NB4 (cell line): ENCODE measurements around the gene CEP43.

Experiments used
- DNase-seq: peaks from one replicate; pipeline ENCODE4 v3.0.0; 2010; ENCODE audit warnings: low read depth
- H3K4me3 ChIP-seq: one replicate; pipeline ENCODE4 v1.5.1; 2011; ENCODE audit warnings: mild to moderate bottlenecking, low read depth, low read length, moderate library complexity
- MYC ChIP-seq: IDR thresholded peaks from 2 replicates; pipeline ENCODE4 v1.6.1; 2011; ENCODE audit warnings: low read depth, low read length
- POLR2A ChIP-seq: IDR thresholded peaks from 2 replicates; pipeline ENCODE4 v1.6.1; 2011; ENCODE audit warnings: mild to moderate bottlenecking; ENCODE audit not compliant: insufficient read length; ENCODE audit errors: extremely low read depth
- TF ChIP-seq, protein P1 (sequence below): IDR thresholded peaks from 2 replicates; pipeline ENCODE4 v1.6.1; 2011; ENCODE audit warnings: low read depth, low read length
- TF ChIP-seq, protein P2 (sequence below): IDR thresholded peaks from one replicate; pipeline ENCODE4 v1.5.1; 2012; ENCODE audit warnings: low read depth, low read length

Gene CEP43

DNA sequence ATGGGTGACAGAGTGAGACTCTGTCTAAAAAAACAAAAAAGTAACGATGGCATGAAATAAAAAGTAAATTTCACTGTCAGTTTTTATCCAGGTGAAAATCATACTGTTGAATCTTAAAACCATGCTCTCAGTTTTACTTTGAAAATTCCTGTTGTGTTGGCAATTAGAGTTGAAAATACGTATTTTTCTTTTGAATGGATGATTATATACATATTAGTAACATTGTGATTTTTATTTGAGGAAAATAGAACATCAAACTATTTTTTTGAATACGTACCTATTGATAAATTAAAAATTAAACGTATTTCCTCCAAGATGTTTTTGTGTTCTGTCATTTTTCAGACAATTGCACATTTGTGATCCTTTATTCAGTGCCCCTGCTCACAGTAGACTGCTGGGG, 14.7 kb downstream of the CEP43 start:
- no peak for DNase-seq
- no peak overlapping the region for H3K4me3 ChIP-seq
- TF ChIP-seq MYC (no peak), POLR2A (no peak)
- TF ChIP-seq, protein P1, sequence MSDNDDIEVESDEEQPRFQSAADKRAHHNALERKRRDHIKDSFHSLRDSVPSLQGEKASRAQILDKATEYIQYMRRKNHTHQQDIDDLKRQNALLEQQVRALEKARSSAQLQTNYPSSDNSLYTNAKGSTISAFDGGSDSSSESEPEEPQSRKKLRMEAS, result no peak
- TF ChIP-seq, protein P2, sequence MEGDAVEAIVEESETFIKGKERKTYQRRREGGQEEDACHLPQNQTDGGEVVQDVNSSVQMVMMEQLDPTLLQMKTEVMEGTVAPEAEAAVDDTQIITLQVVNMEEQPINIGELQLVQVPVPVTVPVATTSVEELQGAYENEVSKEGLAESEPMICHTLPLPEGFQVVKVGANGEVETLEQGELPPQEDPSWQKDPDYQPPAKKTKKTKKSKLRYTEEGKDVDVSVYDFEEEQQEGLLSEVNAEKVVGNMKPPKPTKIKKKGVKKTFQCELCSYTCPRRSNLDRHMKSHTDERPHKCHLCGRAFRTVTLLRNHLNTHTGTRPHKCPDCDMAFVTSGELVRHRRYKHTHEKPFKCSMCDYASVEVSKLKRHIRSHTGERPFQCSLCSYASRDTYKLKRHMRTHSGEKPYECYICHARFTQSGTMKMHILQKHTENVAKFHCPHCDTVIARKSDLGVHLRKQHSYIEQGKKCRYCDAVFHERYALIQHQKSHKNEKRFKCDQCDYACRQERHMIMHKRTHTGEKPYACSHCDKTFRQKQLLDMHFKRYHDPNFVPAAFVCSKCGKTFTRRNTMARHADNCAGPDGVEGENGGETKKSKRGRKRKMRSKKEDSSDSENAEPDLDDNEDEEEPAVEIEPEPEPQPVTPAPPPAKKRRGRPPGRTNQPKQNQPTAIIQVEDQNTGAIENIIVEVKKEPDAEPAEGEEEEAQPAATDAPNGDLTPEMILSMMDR, result no peak

DNA sequence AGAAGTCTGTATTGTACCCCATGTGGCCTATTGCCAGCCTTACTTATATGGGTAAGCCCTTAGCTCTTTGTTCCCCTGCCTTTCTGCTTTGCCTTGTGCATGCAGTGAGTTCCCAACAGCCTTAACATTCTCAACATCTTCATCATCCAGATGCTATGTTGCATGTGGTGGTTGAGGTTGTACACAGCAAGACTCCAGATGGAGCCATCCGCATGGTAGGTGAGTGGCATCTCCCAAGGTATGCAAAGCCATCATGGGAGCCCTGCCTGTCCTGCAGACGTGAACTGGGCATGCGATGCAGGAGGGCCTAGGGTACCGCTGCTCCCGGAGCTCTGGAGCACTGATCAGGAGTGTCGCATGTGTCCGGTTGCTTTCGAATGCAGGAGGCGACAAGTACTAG, 16.1 kb downstream of the CEP43 start:
- TF ChIP-seq, protein P2, result no peak
- TF ChIP-seq MYC (no peak), POLR2A (no peak)
- TF ChIP-seq, protein P1, result no peak
- no peak overlapping the region for H3K4me3 ChIP-seq
- DNase-seq, result no peak

DNA sequence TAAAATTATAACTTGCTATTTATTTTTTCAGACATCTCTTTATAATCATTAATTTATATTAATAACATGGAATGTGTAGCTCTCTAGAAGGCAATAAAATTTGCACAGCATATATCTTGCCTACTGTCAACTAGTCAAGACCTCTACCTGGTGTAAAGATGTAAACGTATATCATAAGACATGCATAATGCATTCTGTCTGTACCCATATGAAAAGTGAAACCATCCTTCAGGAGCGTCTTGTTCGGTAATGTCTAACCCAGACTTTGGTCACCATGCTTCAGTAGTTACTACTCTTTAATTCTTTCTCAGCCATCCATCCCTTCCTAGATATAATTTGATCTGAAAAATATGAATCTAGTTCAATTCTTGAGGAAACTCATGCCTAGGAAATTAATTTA, 21.0 kb downstream of the CEP43 start:
- DNase-seq, result no peak
- TF ChIP-seq MYC (no peak), POLR2A (no peak)
- TF ChIP-seq, protein P2, result no peak
- TF ChIP-seq, protein P1, result no peak
- H3K4me3 ChIP-seq, result no peak overlapping the region

DNA sequence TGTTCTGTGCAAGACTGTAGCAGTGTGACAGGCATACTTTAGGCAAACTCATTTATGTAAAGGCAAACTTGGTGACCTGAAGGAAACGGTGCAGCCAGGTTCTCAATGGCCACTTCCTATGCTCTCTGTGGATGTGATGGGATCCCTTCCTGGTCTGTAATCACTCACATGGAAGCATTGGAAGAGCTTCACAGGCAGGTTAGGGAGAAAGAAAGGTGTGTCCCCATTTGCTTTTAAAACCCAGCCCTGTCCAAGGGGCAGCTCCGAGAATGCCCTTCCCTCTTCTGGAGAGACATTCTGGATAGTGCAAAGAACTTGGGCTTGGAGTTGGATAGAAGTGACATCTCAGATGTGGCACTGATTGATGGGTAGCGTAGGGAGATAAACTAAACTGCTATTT, 28.1 kb downstream of the CEP43 start:
- DNase-seq, result no peak
- no peak overlapping the region for H3K4me3 ChIP-seq

DNA sequence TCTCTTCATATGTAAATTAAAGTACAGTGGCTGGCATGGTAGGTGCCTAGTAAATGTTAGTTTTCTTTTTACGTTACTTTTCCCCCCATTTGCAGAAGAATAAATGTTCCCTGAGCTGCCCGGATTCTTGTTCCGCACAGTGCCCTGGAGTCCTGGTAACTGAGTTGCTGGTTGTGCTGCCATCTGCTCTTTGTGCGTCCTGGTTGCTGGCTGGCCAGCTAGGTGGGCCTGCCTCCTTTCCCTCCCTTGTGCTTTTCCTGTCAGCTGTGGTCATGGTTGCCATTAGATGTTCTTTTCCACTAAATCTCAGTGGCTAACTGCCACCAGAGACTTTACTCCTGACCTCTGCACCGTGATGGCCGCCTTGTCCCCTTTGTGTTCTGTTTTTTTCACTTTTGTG, 28.6 kb downstream of the CEP43 start:
- no peak overlapping the region for H3K4me3 ChIP-seq
- no peak for DNase-seq
- TF ChIP-seq MYC, result no peak
- TF ChIP-seq, protein P2, result no peak
- TF ChIP-seq, protein P1, result no peak
- no peak for TF ChIP-seq POLR2A

More for the DNA sequence above, 28.1 kb downstream of the CEP43 start:
- no peak for TF ChIP-seq POLR2A
- TF ChIP-seq, protein P1, result no peak
- no peak for TF ChIP-seq MYC
- TF ChIP-seq, protein P2, result no peak
